ENCODE results near the gene REC8.

REC8 gene

DNA sequence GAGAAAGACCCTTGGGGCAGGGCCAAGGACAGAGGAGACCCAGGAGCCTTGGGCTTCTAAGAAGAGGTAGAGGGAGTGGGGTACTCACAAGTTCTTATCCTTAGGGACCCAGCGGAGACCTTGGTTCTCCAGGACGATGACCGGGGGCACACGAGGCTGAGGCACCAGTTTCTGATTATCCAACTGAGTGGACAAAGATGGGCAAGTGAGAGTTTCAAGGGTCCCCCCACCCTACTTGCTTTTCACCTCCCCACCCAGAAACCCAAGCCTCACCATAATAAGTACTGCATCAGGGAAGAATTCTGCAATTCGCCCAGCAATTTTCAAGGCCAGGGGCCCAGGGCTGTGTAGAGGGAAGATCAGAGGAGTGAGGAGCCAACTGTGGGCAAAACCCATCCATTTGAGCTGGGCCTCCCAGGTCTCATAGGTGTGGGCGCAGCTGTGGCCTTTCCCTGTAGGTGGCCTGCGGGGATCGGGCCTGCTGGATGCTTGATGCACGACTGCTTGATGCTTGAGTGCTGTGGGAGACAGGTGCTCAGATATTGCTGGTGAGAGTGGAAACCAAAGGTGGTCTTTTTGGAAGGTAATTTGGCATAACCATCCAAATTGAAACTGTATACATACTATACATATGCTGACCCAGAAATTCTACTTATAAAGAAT is 32.5 kb upstream of the REC8 start:
- DNase-seq: no peak

DNA sequence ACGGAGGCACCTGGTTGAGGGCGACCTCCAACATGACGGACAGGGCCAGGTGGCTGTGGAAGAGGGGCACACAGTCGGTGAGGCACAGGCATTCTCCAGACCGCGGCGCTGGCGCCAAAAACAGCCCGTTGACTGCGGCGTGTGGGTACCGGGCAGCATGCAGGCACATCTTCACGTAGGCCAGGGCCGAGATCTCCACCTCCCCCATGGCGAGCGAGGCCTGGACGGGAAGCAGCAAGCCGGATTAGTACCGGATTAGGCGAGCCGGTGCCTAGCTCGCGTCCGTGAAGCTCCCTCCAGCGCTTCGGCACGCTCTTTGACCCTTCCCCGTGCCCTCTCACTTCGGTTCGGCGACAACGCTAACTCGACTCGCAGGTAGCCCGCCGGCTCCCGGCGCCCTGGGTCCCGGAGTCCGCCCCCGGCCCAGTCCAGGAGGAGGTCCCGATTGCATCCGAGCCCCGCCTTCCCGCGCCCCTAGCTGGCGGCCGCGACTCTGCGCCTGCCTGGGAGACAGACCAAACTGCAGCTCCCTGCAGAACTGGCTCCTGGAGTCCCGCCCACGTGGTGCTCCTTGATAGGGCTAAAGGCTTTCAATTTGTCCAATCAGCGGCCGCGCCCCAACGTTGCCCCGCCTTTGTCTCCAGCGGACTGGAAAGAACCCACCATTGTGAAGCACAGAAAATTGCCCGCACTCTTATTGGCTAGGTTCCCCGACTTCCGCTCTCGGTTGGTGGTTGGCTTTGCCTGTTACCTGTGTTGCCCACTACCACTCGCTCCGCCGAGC is 30.6 kb upstream of the REC8 start, which contains the start of gene EMC9:
EMC9 (minus strand) TSS at position 495 of the 784 bp plus-strand sequence; CDS start at position 208, 287 bp downstream.
- DNase-seq: peak; percentile 100

- DNase-seq: no peak
Measured at GRCh38 chr14:24143511-24143910, 28.4 kb upstream of the REC8 start.

DNA sequence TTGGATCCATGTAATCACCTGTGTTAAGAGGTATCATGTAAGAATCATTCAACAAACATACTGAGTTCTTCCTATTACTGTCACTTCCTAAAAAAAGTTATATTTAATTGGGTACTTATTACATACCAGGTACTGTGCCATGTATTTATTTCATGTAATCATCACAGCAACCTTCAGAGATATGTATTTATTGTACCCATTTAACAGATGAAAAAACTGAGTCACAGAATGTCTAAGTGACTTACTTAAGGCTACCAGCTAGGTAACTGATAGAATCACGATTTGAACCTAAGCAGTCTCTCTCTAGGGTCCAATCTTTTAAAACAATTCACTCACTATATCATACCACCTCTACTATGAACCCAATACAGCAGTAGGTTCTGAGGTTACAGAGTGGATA is 27.4 kb upstream of the REC8 start:
- DNase-seq: no peak

DNA sequence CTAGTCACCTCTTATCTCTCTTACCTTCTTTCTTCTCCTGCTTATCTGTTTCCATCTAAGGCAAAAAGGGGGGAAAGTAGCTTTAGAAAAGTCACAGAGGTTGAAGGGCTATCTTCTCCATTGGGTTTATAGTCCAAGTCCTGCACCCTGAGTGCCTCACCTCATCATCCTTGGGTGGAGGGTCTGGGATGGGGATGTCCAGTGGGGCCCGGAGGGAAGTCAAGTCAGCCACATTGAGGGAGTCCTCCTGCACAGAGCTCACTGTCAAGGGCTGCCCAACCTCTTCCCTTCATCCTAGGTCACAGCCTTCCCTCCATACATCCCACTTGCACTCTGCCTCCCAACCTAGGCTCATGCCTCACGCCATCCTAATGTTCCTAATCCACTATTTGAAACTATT is 26.7 kb upstream of the REC8 start:
- no peak for DNase-seq

DNA sequence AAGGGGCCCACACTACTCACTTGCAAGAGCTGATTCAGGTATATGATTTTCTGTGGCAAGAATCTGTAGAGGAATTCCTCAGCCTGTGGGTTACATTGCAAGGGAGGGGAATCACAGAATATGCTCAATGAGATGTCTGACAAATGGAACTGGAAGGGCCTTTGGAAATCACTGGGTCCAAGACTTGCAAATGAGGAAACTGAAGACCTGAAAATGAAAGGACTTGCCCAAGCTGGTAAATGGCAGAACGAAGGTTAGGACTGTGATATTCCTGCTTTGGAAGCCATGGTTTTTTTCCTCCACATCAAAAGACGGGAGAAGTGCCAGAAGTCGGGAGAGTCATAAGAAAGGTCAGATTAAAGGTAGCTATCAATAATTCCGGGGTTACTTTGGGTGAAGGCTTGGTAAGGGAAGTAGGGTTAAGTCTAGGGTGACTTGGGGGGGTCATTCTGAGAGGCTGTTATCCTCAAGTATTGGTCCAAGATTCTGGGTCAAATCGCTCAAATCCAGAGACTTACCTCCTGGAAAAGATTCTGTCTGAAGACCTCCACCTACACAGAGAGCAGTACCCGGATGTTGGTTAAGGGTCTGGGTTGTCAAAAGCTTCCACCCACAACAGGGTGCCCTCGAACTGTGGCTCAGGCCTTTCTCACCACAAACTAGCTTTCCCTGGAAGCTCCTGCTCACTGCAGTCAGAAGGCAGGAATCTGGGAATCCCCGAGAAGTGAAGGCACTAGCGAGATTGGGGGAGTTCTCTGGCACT is 26.0 kb upstream of the REC8 start:
- no peak for DNase-seq

GRCh38 chr14:24146453-24146977 is 25.4 kb upstream of the REC8 start, which contains the start of gene PSME2:
Gene PSME2 (minus strand): TSS chr14:24146610. CDS start chr14:24146581, 29 bp downstream.
- peak; percentile 78 to 83 for DNase-seq

- DNase-seq: peak; percentile 98
Measured at GRCh38 chr14:24146978-24147760, 24.7 kb upstream of the REC8 start, which contains the start of gene RNF31. Gene RNF31 (plus strand): TSS chr14:24147498. CDS start chr14:24147699, 201 bp downstream.

- no peak for DNase-seq
Measured at GRCh38 chr14:24147761-24148428, 24.0 kb upstream of the REC8 start.

GRCh38 chr14:24149302-24149969 is 22.4 kb upstream of the REC8 start:
- DNase-seq: no peak

DNA sequence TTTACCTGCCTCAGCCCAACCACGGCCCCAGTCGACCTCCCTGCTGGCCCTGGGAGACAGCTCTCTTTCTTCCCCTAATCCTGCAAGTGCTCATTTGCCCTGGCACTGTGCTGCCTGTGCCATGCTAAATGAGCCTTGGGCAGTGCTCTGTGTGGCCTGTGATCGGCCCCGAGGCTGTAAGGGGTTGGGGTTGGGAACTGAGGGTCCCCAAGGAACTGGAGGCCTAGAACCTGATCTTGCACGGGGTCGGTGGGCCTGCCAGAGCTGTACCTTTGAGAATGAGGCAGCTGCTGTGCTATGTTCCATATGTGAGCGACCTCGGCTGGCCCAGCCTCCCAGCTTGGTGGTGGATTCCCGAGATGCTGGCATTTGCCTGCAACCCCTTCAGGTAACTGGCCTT is 21.8 kb upstream of the REC8 start:
- no peak for DNase-seq

DNA sequence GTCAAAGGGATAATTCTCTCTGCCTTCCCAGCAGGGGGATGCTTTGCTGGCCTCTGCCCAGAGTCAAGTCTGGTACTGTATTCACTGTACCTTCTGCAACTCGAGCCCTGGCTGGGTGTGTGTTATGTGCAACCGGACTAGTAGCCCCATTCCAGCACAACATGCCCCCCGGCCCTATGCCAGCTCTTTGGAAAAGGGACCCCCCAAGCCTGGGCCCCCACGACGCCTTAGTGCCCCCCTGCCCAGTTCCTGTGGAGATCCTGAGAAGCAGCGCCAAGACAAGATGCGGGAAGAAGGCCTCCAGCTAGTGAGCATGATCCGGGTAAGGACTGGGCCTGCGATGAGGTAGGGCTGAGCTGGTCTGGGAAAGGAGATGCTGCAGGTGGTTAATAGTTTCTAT is 21.3 kb upstream of the REC8 start:
- DNase-seq: no peak

- no peak for DNase-seq
Measured at GRCh38 chr14:24150993-24151392, 20.9 kb upstream of the REC8 start.

GRCh38 chr14:24151404-24152080 is 20.3 kb upstream of the REC8 start:
- no peak for DNase-seq

GRCh38 chr14:24155100-24155499 is 16.8 kb upstream of the REC8 start:
- DNase-seq: no peak

DNA sequence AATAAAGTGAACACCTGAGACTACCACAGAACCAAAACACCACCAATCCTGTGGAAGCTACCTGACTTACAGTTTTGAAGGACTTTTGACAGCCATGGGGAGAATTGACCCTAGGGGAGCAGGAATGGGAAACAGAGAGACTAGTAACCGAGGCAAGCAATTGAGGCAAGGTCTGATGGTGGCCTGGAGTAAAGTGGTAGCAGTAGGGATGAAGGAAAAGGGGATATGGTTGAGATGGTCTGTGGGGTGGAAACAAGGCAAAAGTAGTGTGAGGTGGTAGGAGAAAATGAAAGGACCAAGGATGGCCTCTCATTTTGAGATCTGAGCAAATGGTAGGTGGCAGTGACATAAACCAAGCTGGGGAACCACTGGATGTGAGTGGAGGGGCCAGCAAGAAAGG is 15.0 kb upstream of the REC8 start:
- no peak for DNase-seq

GRCh38 chr14:24157331-24157730 is 14.5 kb upstream of the REC8 start:
- DNase-seq: no peak

DNA sequence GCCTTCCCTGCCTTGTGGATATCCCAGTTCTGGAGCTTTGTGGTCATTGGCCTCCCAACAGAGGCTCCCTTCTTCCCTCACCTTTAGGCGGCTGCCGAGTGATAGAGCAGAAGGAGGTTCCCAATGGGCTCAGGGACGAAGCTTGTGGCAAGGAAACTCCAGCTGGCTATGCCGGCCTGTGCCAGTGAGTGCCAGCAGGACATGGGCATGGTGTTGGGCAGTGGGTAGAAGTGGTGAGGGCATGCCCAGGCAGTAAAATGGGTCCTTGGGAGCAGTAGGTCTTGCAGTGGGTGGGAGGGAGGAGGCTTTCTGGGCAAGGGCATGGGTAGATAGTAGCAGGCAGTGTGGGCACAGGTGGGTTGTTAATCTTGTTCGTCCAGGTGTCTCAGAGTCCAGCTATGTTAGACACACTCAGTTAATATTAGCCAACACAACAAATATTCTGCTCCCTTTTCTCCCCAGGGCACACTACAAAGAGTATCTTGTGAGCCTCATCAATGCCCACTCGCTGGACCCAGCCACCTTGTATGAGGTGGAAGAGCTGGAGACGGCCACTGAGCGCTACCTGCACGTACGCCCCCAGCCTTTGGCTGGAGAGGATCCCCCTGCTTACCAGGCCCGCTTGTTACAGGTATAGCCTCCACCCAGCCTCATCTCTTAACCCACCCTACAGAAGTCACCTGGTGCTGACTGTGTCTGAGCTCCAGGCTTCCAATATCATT is 11.9 kb upstream of the REC8 start:
- DNase-seq: no peak

DNA sequence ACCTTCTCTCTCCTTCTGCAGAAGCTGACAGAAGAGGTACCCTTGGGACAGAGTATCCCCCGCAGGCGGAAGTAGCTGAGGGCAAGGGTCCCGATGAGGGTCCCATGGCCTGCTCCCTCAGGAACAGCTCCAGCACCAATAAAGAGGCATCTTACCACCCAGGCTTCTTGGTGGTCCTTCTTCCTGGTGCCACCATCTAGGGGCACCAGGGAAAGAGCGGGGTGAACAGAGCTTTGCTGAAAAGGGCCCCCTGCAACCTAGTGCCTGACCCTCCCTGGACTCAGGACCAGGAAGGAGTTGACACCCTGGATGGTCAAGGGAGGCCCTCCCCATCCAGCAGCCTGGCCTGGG is 11.4 kb upstream of the REC8 start:
- DNase-seq: no peak

All from activated CD4-positive, alpha-beta T cell treated with anti-CD3 and anti-CD28 coated beads for 4 hours (primary cell).